Measurements from ENCODE around the gene ZP4. TPM values are rescaled to one million over a fixed set of nuclear protein-coding genes. Genes with fewer than 3 reads are reported as not detected.
A peak's percentile ranks its signal among the peaks of the same experiment; 100 is the strongest.

ZP4 gene
- total and polyA plus RNA-seq, 4 donors: not detected

GRCh38 chr1:237903961-237904360 is 13.2 kb upstream of the ZP4 start:
- WGBS (ENCODE audit: insufficient coverage): 100% methylated on average over 1 of the region's 2 CpGs
- DNase-seq (ENCODE audit: low read depth in 4 of 6, low spot score in 6 of 6): no peak
- no peaks in the 10 kb centered on the region for H3K36me3 ChIP-seq (ENCODE audit: control insufficient read depth, insufficient read depth, low read length)
- no peaks in the 10 kb centered on the region for H3K27me3 ChIP-seq (ENCODE audit: control insufficient read depth, insufficient read depth, low read length)
- H3K27ac ChIP-seq (ENCODE audit: low read depth, low read length): no peak overlapping the region
- H3K4me3 ChIP-seq (ENCODE audit: low read depth, low read length): no peak overlapping the region
- no peaks in the 10 kb centered on the region for H3K4me1 ChIP-seq (ENCODE audit: control insufficient read depth, insufficient read depth, low read length)
- H3K9me3 ChIP-seq (ENCODE audit: control insufficient read depth, insufficient read depth, low read length): no peaks in the 10 kb centered on the region

DNA sequence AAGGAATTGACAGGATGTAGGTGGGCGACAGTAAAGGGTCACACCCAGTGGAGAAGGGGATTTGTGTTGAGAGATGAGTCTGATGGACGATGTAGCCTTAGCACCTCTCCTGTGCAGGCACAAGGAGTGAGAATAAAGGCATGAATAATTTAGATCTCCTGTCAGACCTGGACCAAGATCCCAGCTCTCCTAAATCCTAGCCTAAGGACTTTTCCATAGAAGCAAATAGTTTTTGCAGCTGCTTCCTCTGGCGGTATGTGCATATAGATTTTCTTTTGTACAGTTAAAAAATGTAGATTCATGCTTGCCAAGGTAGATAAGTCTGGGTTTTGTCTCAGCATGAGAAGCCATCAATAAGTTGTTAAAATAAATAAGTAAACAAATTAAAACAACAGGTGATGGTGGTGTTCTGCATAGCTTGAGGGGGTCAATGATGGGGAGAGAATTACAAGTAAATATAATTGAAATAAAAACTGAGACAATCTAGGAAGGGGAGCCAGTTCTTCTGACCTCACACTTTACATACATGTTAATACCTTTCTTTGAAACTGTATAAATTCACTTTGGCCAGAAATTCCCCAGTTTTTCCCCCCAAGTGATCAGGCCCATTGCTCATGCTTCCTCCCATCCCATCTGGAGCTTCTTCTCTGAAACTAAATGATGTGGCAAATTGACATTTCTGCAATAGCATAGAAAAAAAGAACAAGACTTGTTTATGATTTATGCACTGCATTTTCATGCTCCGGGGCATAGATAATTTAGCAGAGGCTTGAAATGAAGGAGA is 12.4 kb upstream of the ZP4 start:
- no peaks in the 10 kb centered on the region for H3K27me3 ChIP-seq (ENCODE audit: control insufficient read depth, insufficient read depth, low read length)
- no peak overlapping the region for H3K4me3 ChIP-seq (ENCODE audit: low read depth, low read length)
- 90% methylated on average over 3 of the region's 4 CpGs for WGBS (ENCODE audit: insufficient coverage)
- H3K9me3 ChIP-seq (ENCODE audit: control insufficient read depth, insufficient read depth, low read length): no peaks in the 10 kb centered on the region
- no peak overlapping the region for H3K27ac ChIP-seq (ENCODE audit: low read depth, low read length)
- H3K36me3 ChIP-seq (ENCODE audit: control insufficient read depth, insufficient read depth, low read length): no peaks in the 10 kb centered on the region
- no peaks in the 10 kb centered on the region for H3K4me1 ChIP-seq (ENCODE audit: control insufficient read depth, insufficient read depth, low read length)
- peak in 1 of 6 donors; percentile 34 for DNase-seq (ENCODE audit: low read depth in 4 of 6, low spot score in 6 of 6)

GRCh38 chr1:237901299-237901934 is 10.7 kb upstream of the ZP4 start:
- WGBS (ENCODE audit: insufficient coverage): no CpG with 5 or more reads among the region's 5 CpGs
- DNase-seq (ENCODE audit: low read depth in 4 of 6, low spot score in 6 of 6): peak in 2 of 6 donors; percentile 12 to 47
- no peaks in the 10 kb centered on the region for H3K27me3 ChIP-seq (ENCODE audit: control insufficient read depth, insufficient read depth, low read length)
- no peaks in the 10 kb centered on the region for H3K9me3 ChIP-seq (ENCODE audit: control insufficient read depth, insufficient read depth, low read length)
- H3K27ac ChIP-seq (ENCODE audit: low read depth, low read length): no peak overlapping the region
- H3K4me3 ChIP-seq (ENCODE audit: low read depth, low read length): no peak overlapping the region
- no peaks in the 10 kb centered on the region for H3K4me1 ChIP-seq (ENCODE audit: control insufficient read depth, insufficient read depth, low read length)
- H3K36me3 ChIP-seq (ENCODE audit: control insufficient read depth, insufficient read depth, low read length): no peaks in the 10 kb centered on the region

DNA sequence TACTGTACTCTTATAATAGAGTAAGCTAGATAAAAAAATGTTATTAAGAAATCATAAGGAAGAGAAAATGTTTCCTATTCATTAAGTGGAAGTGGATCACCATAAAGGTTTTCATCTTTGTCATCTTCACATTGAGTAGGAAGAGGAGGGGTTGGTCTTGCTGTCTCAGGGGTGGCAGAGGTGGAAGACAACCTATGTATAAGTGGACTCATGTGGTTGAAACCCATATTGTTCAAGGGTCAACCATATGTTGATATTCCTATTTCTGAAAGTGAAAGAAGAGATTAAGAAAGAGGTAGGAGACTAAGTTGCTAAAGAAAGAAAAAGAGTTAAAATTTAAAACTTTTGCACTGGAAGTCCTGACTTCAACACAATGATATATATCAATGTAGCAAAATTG is 4.9 kb upstream of the ZP4 start:
- Histone ChIP-seq H3K27me3 (ENCODE audit: control insufficient read depth, insufficient read depth, low read length) (no peaks in the 10 kb centered on the region), H3K36me3 (ENCODE audit: control insufficient read depth, insufficient read depth, low read length) (no peaks in the 10 kb centered on the region), H3K4me1 (ENCODE audit: control insufficient read depth, insufficient read depth, low read length) (no peaks in the 10 kb centered on the region), H3K4me3 (ENCODE audit: low read depth, low read length) (no peak overlapping the region), H3K9me3 (ENCODE audit: control insufficient read depth, insufficient read depth, low read length) (no peaks in the 10 kb centered on the region), H3K27ac (ENCODE audit: low read depth, low read length) (no peak overlapping the region)
- DNase-seq (ENCODE audit: low read depth in 4 of 6, low spot score in 6 of 6): no peak

DNA sequence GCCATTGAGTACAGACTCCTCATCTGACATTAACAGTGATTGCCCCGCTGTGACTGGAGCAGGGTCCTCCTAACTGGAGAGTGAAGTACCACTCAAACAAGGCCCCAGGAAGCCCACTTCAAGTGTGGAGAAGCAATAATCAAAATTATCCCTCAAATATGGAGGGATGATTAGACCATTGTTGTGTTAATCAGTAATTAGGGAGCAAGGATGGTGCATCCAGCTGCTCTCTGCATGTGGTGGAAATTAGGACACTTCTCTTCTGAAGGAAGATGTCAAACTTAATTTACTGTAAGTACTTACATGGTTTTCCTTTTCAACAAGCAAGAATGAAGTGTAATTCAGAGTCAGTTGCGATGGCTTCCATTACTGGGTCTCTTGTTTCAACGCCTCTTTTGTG is 3.4 kb upstream of the ZP4 start:
- Histone ChIP-seq H3K27ac (ENCODE audit: low read depth, low read length) (no peak overlapping the region), H3K4me3 (ENCODE audit: low read depth, low read length) (no peak overlapping the region), H3K27me3 (ENCODE audit: control insufficient read depth, insufficient read depth, low read length) (no peaks in the 10 kb centered on the region), H3K4me1 (ENCODE audit: control insufficient read depth, insufficient read depth, low read length) (no peaks in the 10 kb centered on the region), H3K9me3 (ENCODE audit: control insufficient read depth, insufficient read depth, low read length) (no peaks in the 10 kb centered on the region), H3K36me3 (ENCODE audit: control insufficient read depth, insufficient read depth, low read length) (no peaks in the 10 kb centered on the region)
- WGBS (ENCODE audit: insufficient coverage): 46% methylated on average over 3 of the region's 3 CpGs
- no peak for DNase-seq (ENCODE audit: low read depth in 4 of 6, low spot score in 6 of 6)

DNA sequence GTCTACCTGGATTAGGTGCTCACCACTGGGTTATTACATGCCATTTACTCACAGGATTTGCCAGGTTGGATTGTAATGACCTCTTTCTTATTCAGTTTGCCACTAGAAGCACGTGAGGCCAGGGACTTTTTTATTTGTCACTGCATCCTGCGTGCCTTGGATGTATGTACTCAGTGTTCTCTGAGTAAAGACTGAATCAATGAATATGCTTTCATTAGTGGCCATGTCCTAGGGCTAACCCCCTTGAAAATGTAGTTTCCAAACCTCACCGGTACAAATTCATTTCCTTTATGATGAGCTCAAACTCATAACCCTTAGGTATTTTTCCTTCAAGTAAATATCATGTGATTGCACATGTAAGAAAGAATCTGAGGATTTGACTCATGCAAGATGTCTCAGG is 1.3 kb upstream of the ZP4 start:
- whole genome bisulfite sequencing (ENCODE audit: insufficient coverage): no CpG with 5 or more reads among the region's 3 CpGs
- Histone ChIP-seq H3K9me3 (ENCODE audit: control insufficient read depth, insufficient read depth, low read length) (no peaks in the 10 kb centered on the region), H3K4me1 (ENCODE audit: control insufficient read depth, insufficient read depth, low read length) (no peaks in the 10 kb centered on the region), H3K27ac (ENCODE audit: low read depth, low read length) (no peak overlapping the region), H3K27me3 (ENCODE audit: control insufficient read depth, insufficient read depth, low read length) (no peaks in the 10 kb centered on the region), H3K4me3 (ENCODE audit: low read depth, low read length) (no peak overlapping the region), H3K36me3 (ENCODE audit: control insufficient read depth, insufficient read depth, low read length) (no peaks in the 10 kb centered on the region)
- DNase-seq (ENCODE audit: low read depth in 4 of 6, low spot score in 6 of 6): no peak

GRCh38 chr1:237891266-237891665 is 544 bp upstream of the ZP4 start:
- no peaks in the 10 kb centered on the region for H3K9me3 ChIP-seq (ENCODE audit: control insufficient read depth, insufficient read depth, low read length)
- H3K4me1 ChIP-seq (ENCODE audit: control insufficient read depth, insufficient read depth, low read length): no peaks in the 10 kb centered on the region
- no peaks in the 10 kb centered on the region for H3K36me3 ChIP-seq (ENCODE audit: control insufficient read depth, insufficient read depth, low read length)
- H3K4me3 ChIP-seq (ENCODE audit: low read depth, low read length): no peak overlapping the region
- H3K27ac ChIP-seq (ENCODE audit: low read depth, low read length): no peak overlapping the region
- no peak for DNase-seq (ENCODE audit: low read depth in 4 of 6, low spot score in 6 of 6)
- no peaks in the 10 kb centered on the region for H3K27me3 ChIP-seq (ENCODE audit: control insufficient read depth, insufficient read depth, low read length)
- WGBS (ENCODE audit: insufficient coverage): no CpG with 5 or more reads among the region's 2 CpGs

DNA sequence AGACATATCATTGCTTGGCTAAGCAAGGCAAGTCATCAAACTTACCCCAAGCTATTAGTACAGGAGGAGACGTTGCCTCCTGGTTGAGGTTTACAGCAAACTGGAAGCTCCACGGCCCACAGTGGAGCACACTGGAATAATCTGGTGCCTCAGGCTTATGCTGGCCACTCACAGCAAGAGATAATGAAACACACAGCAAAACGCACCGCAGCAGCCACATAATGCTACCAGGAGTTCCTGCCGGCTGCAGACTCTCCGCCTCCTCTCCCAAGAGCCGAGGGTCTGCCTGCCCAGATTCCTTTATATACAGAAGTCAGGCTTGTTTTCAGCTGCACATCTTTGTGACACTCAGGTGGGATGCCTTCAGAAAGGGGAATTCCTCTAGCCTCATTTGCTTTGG is 306 bp downstream of the ZP4 start:
- no peaks in the 10 kb centered on the region for H3K27me3 ChIP-seq (ENCODE audit: control insufficient read depth, insufficient read depth, low read length)
- 80% methylated on average over 7 of the region's 7 CpGs for WGBS (ENCODE audit: insufficient coverage)
- DNase-seq (ENCODE audit: low read depth in 4 of 6, low spot score in 6 of 6): no peak

GRCh38 chr1:237888143-237888542 is 2.6 kb downstream of the ZP4 start:
- Histone ChIP-seq H3K9me3 (ENCODE audit: control insufficient read depth, insufficient read depth, low read length) (no peaks in the 10 kb centered on the region), H3K27ac (ENCODE audit: low read depth, low read length) (no peak overlapping the region), H3K36me3 (ENCODE audit: control insufficient read depth, insufficient read depth, low read length) (no peaks in the 10 kb centered on the region), H3K27me3 (ENCODE audit: control insufficient read depth, insufficient read depth, low read length) (no peaks in the 10 kb centered on the region), H3K4me1 (ENCODE audit: control insufficient read depth, insufficient read depth, low read length) (no peaks in the 10 kb centered on the region), H3K4me3 (ENCODE audit: low read depth, low read length) (no peak overlapping the region)
- WGBS (ENCODE audit: insufficient coverage): 90% methylated on average over 4 of the region's 4 CpGs
- no peak for DNase-seq (ENCODE audit: low read depth in 4 of 6, low spot score in 6 of 6)

More for the DNA sequence above, 306 bp downstream of the ZP4 start:
- no peaks in the 10 kb centered on the region for H3K9me3 ChIP-seq (ENCODE audit: control insufficient read depth, insufficient read depth, low read length)
- no peaks in the 10 kb centered on the region for H3K4me1 ChIP-seq (ENCODE audit: control insufficient read depth, insufficient read depth, low read length)
- H3K4me3 ChIP-seq (ENCODE audit: low read depth, low read length): no peak overlapping the region
- H3K27ac ChIP-seq (ENCODE audit: low read depth, low read length): no peak overlapping the region
- no peaks in the 10 kb centered on the region for H3K36me3 ChIP-seq (ENCODE audit: control insufficient read depth, insufficient read depth, low read length)

GRCh38 chr1:237887542-237887941 is 3.2 kb downstream of the ZP4 start:
- Histone ChIP-seq H3K4me1 (ENCODE audit: control insufficient read depth, insufficient read depth, low read length) (no peaks in the 10 kb centered on the region), H3K4me3 (ENCODE audit: low read depth, low read length) (no peak overlapping the region), H3K36me3 (ENCODE audit: control insufficient read depth, insufficient read depth, low read length) (no peaks in the 10 kb centered on the region), H3K27me3 (ENCODE audit: control insufficient read depth, insufficient read depth, low read length) (no peaks in the 10 kb centered on the region), H3K9me3 (ENCODE audit: control insufficient read depth, insufficient read depth, low read length) (no peaks in the 10 kb centered on the region), H3K27ac (ENCODE audit: low read depth, low read length) (no peak overlapping the region)
- 100% methylated on average over 1 of the region's 4 CpGs for WGBS (ENCODE audit: insufficient coverage)
- no peak for DNase-seq (ENCODE audit: low read depth in 4 of 6, low spot score in 6 of 6)

Measured in spinal cord (tissue), 10 donors.